BJ (cell line): Measurements from ENCODE around the gene PRPF19. TPM values are rescaled to one million over a fixed set of nuclear protein-coding genes. Genes with fewer than 3 reads are reported as not detected.

Source experiments
- CTCF ChIA-PET: fragments of 350-600 bp; formaldehyde crosslinking; extraction: SDS; loops from one replicate; lab custom pipeline; 2021; ENCODE audit warnings: antibody characterized with exemption, inconsistent platforms; lab: Yijun Ruan, JAX
- POLR2A ChIA-PET: fragments of 300-600 bp; sonication (Branson Sonifier 250); formaldehyde crosslinking; extraction: SDS; loops from one replicate; lab custom pipeline; 2021; ENCODE audit warnings: antibody characterized with exemption; lab: Charles Lee
- DNase-seq: peaks from one replicate; pipeline ENCODE4 v3.0.0-alpha.2; 2011; ENCODE audit warnings: low read depth
- H3K27me3 ChIP-seq: 2 replicates; pipeline ENCODE4 v1.6.0; 2011; ENCODE audit warnings: low read length; ENCODE audit not compliant: control insufficient read depth, insufficient read depth
- H3K36me3 ChIP-seq: 2 replicates; pipeline ENCODE4 v1.5.1; 2011; ENCODE audit warnings: low read length; ENCODE audit not compliant: control insufficient read depth, insufficient read depth
- H3K4me3 ChIP-seq: 2 replicates; pipeline ENCODE4 v1.5.1; 2011; ENCODE audit warnings: low read depth, mild to moderate bottlenecking, control low read depth, low read length
- polyA plus RNA-seq: library from polyadenylated mRNA; depleted of rRNA; stranded (reverse); fragments of >200 nt; gene quantifications from 2 replicates; pipeline ENCODE4 v1.2.3, GENCODE V29; 2011
- TF ChIP-seq, protein P1 (sequence below): IDR thresholded peaks from 2 replicates; pipeline ENCODE4 v1.5.1; 2011; ENCODE audit warnings: low read depth, mild to moderate bottlenecking, control low read depth, inconsistent platforms, low read length, moderate library complexity; ENCODE audit not compliant: insufficient read depth

PRPF19 gene
- polyA plus RNA-seq, 1 experiment: 48.6 TPM

DNA sequence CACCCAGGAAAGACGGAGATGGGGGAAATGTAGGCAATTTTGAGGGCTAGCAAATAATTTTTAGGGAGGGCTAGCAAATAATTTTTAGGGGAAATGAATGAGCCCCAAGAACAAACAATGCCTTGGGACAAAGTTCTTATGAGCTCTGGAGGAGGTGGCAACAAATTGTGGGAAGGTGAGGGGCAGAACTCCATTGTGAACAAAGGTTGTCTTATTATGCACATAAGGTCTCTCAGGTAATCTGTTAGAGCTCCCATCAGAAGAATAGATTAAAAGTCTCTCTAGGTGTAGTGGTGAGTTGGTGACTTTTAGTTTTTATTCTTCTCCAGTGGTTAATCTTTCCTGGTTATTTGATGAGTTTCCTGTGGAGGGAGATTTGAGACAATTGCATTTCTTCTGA lies 2.4 kb upstream of the PRPF19 start:
- POLR2A ChIA-PET: no interaction called here

DNA sequence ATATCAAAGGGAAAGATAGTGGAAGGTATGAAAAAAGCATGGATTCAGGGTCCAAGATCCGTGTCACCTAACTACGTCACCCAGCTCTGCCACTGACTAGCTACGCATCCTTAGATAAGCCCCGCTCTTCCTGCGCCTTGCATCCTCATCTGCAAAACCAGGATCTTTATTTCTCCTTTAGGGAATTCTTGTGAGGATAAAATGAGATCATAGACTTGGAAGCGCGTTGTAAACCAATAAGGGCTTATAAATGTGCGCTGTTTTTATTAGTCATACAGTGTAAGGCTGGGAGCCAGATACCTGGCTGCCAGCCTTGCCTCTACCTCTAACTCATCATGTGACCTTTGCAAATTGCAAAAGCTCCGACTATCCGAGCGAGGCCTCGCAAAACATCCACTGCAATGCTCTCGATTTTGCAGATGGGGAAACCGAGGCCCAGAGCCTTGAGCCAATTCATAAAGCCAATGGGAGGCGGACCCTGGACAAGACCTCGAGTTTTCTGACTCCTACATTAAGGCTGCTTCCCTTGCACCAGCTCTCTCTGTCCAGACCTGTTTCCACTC lies 753 bp downstream of the PRPF19 start:
- Histone ChIP-seq H3K36me3 (peaks cover 17% of the 10 kb centered on the region), H3K27me3 (0 out of 2 replicates have a peak, but pooled peaks cover 3% of the 10 kb centered on the region), H3K4me3 (peak overlapping the region; percentile 75)
- TF ChIP-seq, protein P1, sequence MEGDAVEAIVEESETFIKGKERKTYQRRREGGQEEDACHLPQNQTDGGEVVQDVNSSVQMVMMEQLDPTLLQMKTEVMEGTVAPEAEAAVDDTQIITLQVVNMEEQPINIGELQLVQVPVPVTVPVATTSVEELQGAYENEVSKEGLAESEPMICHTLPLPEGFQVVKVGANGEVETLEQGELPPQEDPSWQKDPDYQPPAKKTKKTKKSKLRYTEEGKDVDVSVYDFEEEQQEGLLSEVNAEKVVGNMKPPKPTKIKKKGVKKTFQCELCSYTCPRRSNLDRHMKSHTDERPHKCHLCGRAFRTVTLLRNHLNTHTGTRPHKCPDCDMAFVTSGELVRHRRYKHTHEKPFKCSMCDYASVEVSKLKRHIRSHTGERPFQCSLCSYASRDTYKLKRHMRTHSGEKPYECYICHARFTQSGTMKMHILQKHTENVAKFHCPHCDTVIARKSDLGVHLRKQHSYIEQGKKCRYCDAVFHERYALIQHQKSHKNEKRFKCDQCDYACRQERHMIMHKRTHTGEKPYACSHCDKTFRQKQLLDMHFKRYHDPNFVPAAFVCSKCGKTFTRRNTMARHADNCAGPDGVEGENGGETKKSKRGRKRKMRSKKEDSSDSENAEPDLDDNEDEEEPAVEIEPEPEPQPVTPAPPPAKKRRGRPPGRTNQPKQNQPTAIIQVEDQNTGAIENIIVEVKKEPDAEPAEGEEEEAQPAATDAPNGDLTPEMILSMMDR: no peak
- ChIA-PET POLR2A (interaction anchor here (0.6 kb wide), 1 partner anchor 31 kb away, joined by 4 read pairs; no protein-coding TSS in a partner anchor), CTCF (interaction anchor here (0.7 to 28.4 kb wide), 7 partner anchors 9 to 1461 kb away, joined by 3 to 716 read pairs (median 4); partner anchors contain the start of gene CCDC86)
- no peak for DNase-seq

More for the DNA sequence above, 2.4 kb upstream of the PRPF19 start:
- Histone ChIP-seq H3K27me3 (0 out of 2 replicates have a peak, but pooled peaks cover 3% of the 10 kb centered on the region), H3K36me3 (no peaks in the 10 kb centered on the region), H3K4me3 (no peak overlapping the region)
- no peak for DNase-seq
- TF ChIP-seq, protein P1: no peak
- CTCF ChIA-PET: no interaction called here

DNA sequence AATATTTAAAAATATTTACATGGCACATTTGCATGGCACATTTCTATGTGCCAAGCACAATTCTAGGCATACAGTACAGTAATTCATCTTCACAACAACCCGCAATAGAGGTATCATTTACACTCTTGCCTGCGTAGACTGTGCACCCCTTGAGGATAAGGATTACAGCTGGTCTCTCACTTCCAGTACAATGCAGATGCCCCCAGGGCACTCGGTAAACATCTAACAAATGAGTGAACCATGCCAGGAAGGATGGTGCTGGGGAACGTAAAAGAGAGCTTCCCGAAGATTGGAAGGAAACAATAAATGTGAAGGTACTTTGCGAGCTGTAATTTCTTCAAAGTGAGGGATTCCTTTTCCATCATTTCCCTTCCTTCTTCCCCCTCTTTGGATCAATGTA lies 1.3 kb downstream of the PRPF19 start:
- TF ChIP-seq, protein P1: no peak
- H3K36me3 ChIP-seq: peaks cover 21% of the 10 kb centered on the region
- CTCF ChIA-PET: interaction anchor here (0.7 to 28.4 kb wide), 7 partner anchors 11 to 1462 kb away, joined by 3 to 716 read pairs (median 4); partner anchors contain the start of gene CCDC86
- no peak for DNase-seq
- POLR2A ChIA-PET: interaction anchor here (0.6 kb wide), 1 partner anchor 31 kb away, joined by 4 read pairs; no protein-coding TSS in a partner anchor
- H3K4me3 ChIP-seq: peak overlapping the region; percentile 75
- 0 out of 2 replicates have a peak, but pooled peaks cover 3% of the 10 kb centered on the region for H3K27me3 ChIP-seq

DNA sequence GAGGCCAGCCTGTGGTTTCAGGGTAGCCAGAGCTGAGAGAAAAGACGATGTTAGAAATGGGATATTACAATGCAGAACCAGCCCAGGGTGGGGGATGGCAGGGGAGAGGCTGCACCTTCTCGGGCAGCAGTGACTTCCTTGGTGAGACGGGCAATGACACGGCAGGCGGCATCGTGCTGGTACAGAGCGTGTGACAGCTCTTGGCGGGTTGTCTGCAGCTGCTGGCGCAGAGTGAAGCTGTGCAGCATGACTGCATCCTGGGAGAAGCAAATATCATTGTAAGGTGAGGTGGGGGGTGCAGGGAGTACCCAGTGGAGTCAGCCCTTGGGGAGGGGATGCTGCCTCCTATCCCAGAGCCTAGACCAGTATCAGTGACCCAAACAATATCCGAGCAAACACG lies 3.8 kb downstream of the PRPF19 start:
- DNase-seq: no peak
- H3K27me3 ChIP-seq: no peaks in the 10 kb centered on the region
- CTCF ChIA-PET: interaction anchor here (1.0 to 28.4 kb wide), 3 partner anchors 14 to 70 kb away, joined by 4 to 716 read pairs (median 26); partner anchors contain the start of gene CCDC86
- peaks cover 33% of the 10 kb centered on the region for H3K36me3 ChIP-seq
- POLR2A ChIA-PET: no interaction called here
- no peak overlapping the region for H3K4me3 ChIP-seq
- TF ChIP-seq, protein P1: no peak

DNA sequence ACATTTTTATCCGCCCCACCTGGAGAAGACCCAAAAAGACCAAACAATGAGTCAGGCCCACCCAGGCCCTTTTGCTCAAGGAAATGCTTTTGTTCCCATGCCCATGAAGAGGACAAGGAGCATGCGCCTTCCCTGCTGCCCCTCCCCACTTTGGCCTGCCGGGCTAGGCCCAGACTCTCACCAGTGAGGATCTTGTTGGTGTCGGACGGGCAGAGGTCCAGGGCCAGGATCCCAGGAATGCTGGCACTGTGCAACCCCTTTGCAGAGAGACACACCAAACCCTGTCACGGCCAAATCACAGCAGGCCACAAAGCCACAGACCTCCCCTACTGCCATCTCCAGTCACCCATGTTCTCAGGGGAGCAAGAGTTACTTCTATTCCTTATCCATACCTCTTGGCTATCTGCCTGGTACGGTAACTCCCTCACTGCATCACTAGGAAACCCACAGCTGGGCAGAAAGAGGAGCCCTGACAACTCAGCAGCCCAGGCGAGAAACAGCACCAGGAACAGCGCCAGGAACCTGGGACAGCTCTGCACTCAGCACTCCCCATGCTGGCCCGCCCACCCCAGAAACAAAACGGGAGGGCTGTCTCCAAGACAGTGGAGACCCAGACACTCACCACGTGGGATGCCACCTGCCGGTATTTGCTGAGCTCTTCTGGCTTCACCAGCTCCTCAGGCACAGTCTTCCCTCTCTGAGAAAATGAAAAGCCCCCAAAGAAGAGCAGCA lies 5.5 kb downstream of the PRPF19 start:
- H3K27me3 ChIP-seq: no peaks in the 10 kb centered on the region
- TF ChIP-seq, protein P1: no peak
- H3K36me3 ChIP-seq: peaks cover 39% of the 10 kb centered on the region
- ChIA-PET CTCF (interaction anchor here (1.0 to 28.4 kb wide), 6 partner anchors 9 to 138 kb away, joined by 3 to 716 read pairs (median 30); partner anchors contain the start of gene CCDC86), POLR2A (no interaction called here)
- no peak overlapping the region for H3K4me3 ChIP-seq
- DNase-seq: no peak
